ENCODE data around the gene PEA15. TPM values are rescaled to one million over a fixed set of nuclear protein-coding genes. Genes with fewer than 3 reads are reported as not detected.
A peak's percentile ranks its signal among the peaks of the same experiment; 100 is the strongest.

Gene PEA15
- total RNA-seq, 1 experiment from 2014 or later = 183 TPM

DNA sequence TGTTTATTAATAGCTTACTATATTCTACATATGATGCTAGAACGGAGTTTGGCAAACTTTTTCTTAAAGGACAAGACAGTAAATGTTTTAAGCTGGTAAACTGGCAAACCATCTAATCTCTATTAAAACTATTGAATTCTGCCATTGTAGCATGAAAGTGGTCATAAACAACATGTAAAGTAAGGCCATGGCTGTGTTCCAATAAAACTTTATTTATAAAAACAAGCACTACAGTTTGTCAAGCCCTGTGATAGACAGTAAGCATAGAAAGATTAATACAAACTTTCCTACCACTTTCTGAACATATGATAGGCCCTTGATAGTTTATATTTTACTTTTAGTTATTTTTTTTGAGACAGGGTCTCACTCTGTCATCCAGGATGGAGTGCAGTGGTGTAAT, 22.4 kb downstream of the PEA15 start:
- no peak overlapping the region for H3K4me3 Mint-ChIP-seq (ENCODE audit: unreplicated experiment)
- no peak for DNase-seq (ENCODE audit: unreplicated experiment)
- H3K27ac Mint-ChIP-seq (ENCODE audit: low read depth, unreplicated experiment) = no peak overlapping the region
- H3K27me3 Mint-ChIP-seq (ENCODE audit: insufficient read depth, unreplicated experiment) = no peaks in the 10 kb centered on the region
- no peaks in the 10 kb centered on the region for H3K9me3 Mint-ChIP-seq (ENCODE audit: unreplicated experiment)
- peaks cover 48% of the 10 kb centered on the region for H3K36me3 Mint-ChIP-seq (ENCODE audit: insufficient read depth, unreplicated experiment)
- CTCF ChIA-PET = interaction anchor here (0.8 to 6.4 kb wide), 14 partner anchors 8 to 142 kb away, joined by 3 to 104 read pairs (median 10); no protein-coding TSS in a partner anchor
- BruUV-seq (replicated peaks) = no TSS peak
- H3K4me1 Mint-ChIP-seq (ENCODE audit: insufficient read depth, unreplicated experiment) = no peaks in the 10 kb centered on the region
- POLR2A ChIA-PET = interaction anchor here (0.6 to 1.1 kb wide), 4 partner anchors 14 to 38 kb away, joined by 3 to 4 read pairs (median 3); no protein-coding TSS in a partner anchor
- TF ChIP-seq CTCF (IDR thresholded peaks at IDR 0.05; ENCODE audit: unreplicated experiment) = no peak
- intact Hi-C loops (cut with micrococcal nuclease) = no loop called here

- Mint-ChIP-seq H3K27me3 (ENCODE audit: insufficient read depth, unreplicated experiment) (no peaks in the 10 kb centered on the region), H3K4me1 (ENCODE audit: insufficient read depth, unreplicated experiment) (no peaks in the 10 kb centered on the region), H3K4me3 (ENCODE audit: unreplicated experiment) (no peak overlapping the region), H3K27ac (ENCODE audit: low read depth, unreplicated experiment) (no peak overlapping the region), H3K9me3 (ENCODE audit: unreplicated experiment) (no peaks in the 10 kb centered on the region), H3K36me3 (ENCODE audit: insufficient read depth, unreplicated experiment) (peaks cover 56% of the 10 kb centered on the region)
- BruUV-seq (replicated peaks) = no TSS peak
- ChIA-PET POLR2A (interaction anchor here (0.6 to 2.5 kb wide), 8 partner anchors 9 to 953 kb away, joined by 3 to 18 read pairs (median 4); partner anchors contain the start of gene DCAF8), CTCF (interaction anchor here (0.7 to 6.4 kb wide), 15 partner anchors 9 to 143 kb away, joined by 3 to 104 read pairs (median 5); no protein-coding TSS in a partner anchor)
- intact Hi-C loops (cut with micrococcal nuclease) = no loop called here
- TF ChIP-seq CTCF (IDR thresholded peaks at IDR 0.05; ENCODE audit: unreplicated experiment) = no peak
- DNase-seq (ENCODE audit: unreplicated experiment) = no peak
These were observed 23.2 kb downstream of the PEA15 start for GRCh38 chr1:160228431-160228830.

DNA sequence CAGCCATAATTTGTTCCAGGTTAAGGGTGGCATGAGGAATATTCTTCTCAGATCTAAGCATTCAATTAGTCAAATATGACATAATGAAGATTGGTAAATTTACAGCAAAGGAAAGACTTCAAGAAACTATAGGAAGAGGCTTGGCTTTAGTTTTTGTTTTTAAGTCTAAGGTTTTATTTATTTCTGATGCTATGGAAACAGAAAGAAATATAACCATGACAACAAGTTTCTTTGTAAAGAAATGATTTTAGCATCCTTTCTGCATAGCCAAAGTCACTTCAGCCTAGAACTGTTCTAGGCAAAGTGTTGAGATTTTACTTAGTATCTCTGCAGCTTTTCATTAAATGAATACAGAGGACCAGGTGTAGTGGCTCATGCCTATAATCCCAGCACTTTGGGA, 27.7 kb downstream of the PEA15 start:
- POLR2A ChIA-PET = interaction anchor here (1.1 to 1.7 kb wide), 3 partner anchors 13 to 29 kb away, joined by 3 to 10 read pairs (median 5); partner anchors contain the start of gene DCAF8
- no peak for TF ChIP-seq CTCF (IDR thresholded peaks at IDR 0.05; ENCODE audit: unreplicated experiment)
- DNase-seq (ENCODE audit: unreplicated experiment) = no peak
- Mint-ChIP-seq H3K36me3 (ENCODE audit: insufficient read depth, unreplicated experiment) (peaks cover 100% of the 10 kb centered on the region), H3K27ac (ENCODE audit: low read depth, unreplicated experiment) (peak overlapping the region; percentile 0), H3K27me3 (ENCODE audit: insufficient read depth, unreplicated experiment) (no peaks in the 10 kb centered on the region), H3K9me3 (ENCODE audit: unreplicated experiment) (no peaks in the 10 kb centered on the region), H3K4me1 (ENCODE audit: insufficient read depth, unreplicated experiment) (no peaks in the 10 kb centered on the region), H3K4me3 (ENCODE audit: unreplicated experiment) (no peak overlapping the region)
- CTCF ChIA-PET = interaction anchor here (0.7 to 3.7 kb wide), 11 partner anchors 8 to 1083 kb away, joined by 3 to 29 read pairs (median 5); no protein-coding TSS in a partner anchor
- BruUV-seq (replicated peaks) = no TSS peak
- intact Hi-C loops (cut with micrococcal nuclease) = no loop called here

DNA sequence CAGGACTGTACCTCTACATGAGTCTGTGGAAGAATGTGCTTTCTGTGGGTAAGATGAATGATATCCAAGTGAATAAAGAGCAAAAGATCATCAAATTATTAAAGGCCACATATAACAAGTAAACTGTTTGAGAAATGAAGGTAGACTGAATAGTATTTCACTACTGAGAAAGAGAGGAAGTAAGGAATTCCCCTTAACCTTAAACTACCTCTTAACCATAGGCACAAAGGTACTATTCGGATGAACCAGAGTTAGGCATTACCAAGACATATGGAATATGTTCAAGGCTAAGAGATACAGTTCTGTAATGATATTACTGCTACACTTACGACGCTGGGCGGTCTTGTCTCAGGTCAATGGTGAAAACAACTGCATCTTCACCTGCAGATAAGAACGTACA, 31.6 kb downstream of the PEA15 start:
- no peak for TF ChIP-seq CTCF (IDR thresholded peaks at IDR 0.05; ENCODE audit: unreplicated experiment)
- ChIA-PET CTCF (interaction anchor here (1.4 to 8.2 kb wide), 5 partner anchors 16 to 136 kb away, joined by 3 to 103 read pairs (median 13); no protein-coding TSS in a partner anchor), POLR2A (interaction anchor here (0.9 to 1.0 kb wide), 3 partner anchors 14 to 24 kb away, joined by 3 read pairs; no protein-coding TSS in a partner anchor)
- Mint-ChIP-seq H3K27ac (ENCODE audit: low read depth, unreplicated experiment) (no peak overlapping the region), H3K36me3 (ENCODE audit: insufficient read depth, unreplicated experiment) (peaks cover 96% of the 10 kb centered on the region), H3K9me3 (ENCODE audit: unreplicated experiment) (no peaks in the 10 kb centered on the region), H3K27me3 (ENCODE audit: insufficient read depth, unreplicated experiment) (no peaks in the 10 kb centered on the region), H3K4me1 (ENCODE audit: insufficient read depth, unreplicated experiment) (peaks cover 6% of the 10 kb centered on the region), H3K4me3 (ENCODE audit: unreplicated experiment) (no peak overlapping the region)
- BruUV-seq (replicated peaks) = no TSS peak
- intact Hi-C loops (cut with micrococcal nuclease) = no loop called here
- DNase-seq (ENCODE audit: unreplicated experiment) = no peak

Measured in MCF 10A (cell line).